GM23248 (cell line): Measurements from ENCODE around the gene CHN2.

Source experiments
- EZH2 ChIP-seq: fragments of 200-600 bp; sonication (generic); IDR thresholded peaks from 2 replicates; pipeline ENCODE4 v1.6.1; 2018; ENCODE audit warnings: antibody characterized with exemption, mild to moderate bottlenecking; ENCODE audit not compliant: insufficient read depth, poor library complexity, severe bottlenecking
- EZH2phosphoT487 ChIP-seq: fragments of 200-600 bp; sonication (generic); IDR thresholded peaks from 2 replicates; pipeline ENCODE4 v1.6.1; 2018; ENCODE audit warnings: antibody characterized with exemption, moderate library complexity, mild to moderate bottlenecking, low read depth; ENCODE audit not compliant: insufficient read depth

DNA sequence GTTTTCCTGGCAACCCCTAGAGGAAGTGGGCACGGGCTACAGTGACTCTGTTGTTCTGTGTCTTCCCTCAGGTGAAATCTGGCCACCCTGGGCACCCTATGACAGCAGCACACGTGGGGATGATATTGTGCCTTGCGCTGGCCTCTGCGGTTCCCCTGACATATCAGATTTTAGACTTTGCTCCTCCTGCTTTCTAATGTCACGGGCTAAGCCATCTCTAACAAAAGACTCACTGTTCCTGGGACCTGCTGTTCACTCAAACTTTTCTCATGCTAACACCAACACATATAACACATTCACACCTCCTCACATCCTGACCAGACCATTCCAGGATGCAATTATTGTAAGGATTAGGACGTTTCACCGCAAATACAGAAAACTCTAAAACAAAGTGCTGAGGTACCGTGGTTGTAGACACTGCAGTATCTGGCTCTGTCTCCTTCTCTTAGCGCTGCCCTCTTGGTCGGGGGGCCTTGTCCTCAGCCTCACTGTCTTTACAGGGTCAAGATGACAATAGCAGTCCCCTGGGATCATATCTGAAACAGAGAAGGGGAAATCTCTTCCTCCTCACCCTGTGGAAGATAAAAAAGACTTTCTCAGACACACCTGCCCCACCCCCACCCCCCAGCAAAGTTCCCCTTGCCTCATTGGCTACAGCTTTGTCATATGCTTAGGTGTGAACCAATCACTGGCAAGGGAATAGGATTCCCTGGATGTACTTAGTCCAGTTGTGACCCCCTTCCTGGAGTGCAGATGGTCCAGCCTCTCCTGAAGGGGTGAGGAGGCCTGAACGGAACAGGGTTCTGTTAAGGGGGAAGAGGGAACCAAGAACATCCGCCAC lies 14.1 kb downstream of the CHN2 start:
- TF ChIP-seq EZH2phosphoT487, result no peak
- TF ChIP-seq EZH2, result no peak
